Ascending aorta (tissue), 2 donors: ENCODE measurements around the gene CCL17. TPM values are rescaled to one million over a fixed set of nuclear protein-coding genes. Genes with fewer than 3 reads are reported as not detected.

Source experiments
- DNase-seq, 2 donors: peaks; one replicate each; pipeline ENCODE4 v3.0.0-alpha.2; 2019; ENCODE audit warnings: low spot score in 2 of 2
- H3K27ac ChIP-seq, 2 donors: fragments of 200-600 bp; sonication (generic); one replicate each; pipeline ENCODE4 v1.5.1; 2016 to 2017; ENCODE audit warnings: mild to moderate bottlenecking in 1 of 2
- H3K27me3 ChIP-seq: fragments of 200-600 bp; sonication (generic); one replicate; pipeline ENCODE4 v1.5.1; 2017
- H3K36me3 ChIP-seq, 2 donors: fragments of 200-600 bp; sonication (generic); one replicate each; pipeline ENCODE4 v1.5.1; 2016
- H3K4me1 ChIP-seq, 2 donors: fragments of 200-600 bp; sonication (generic); one replicate each; pipeline ENCODE4 v1.5.1; 2016 to 2017; ENCODE audit warnings: mild to moderate bottlenecking in 1 of 2
- H3K4me3 ChIP-seq, 2 donors: fragments of 200-600 bp; sonication (generic); one replicate each; pipeline ENCODE4 v1.5.1; 2016 to 2017; ENCODE audit warnings: mild to moderate bottlenecking in 1 of 2
- H3K9me3 ChIP-seq, 2 donors: fragments of 200-600 bp; sonication (generic); one replicate each; pipeline ENCODE4 v1.5.1; 2016
- intact Hi-C: fragments of 100-400 bp; cut with DNase I; formaldehyde crosslinking; loops from one replicate; pipeline ENCODE4 v1.15.1; 2023
- total RNA-seq: library from RNA; depleted of rRNA; stranded (reverse); fragments of >200 nt; gene quantifications from one replicate; pipeline ENCODE4 v1.1.0, GENCODE V29; 2016
- TF ChIP-seq, protein P1 (sequence below), 3 experiments: fragments of 200-600 bp in 2 of 3; fragments of 450-650 bp in 1 of 3; sonication (generic) in 2 of 3; IDR thresholded peaks; one replicate each; pipeline ENCODE4 v1.5.1; 2016 to 2019; ENCODE audit warnings: antibody characterized with exemption in 3 of 3, mild to moderate bottlenecking in 1 of 3, moderate library complexity in 1 of 3

Gene CCL17
- total RNA-seq, 1 donor from 2014 or later, result not detected

DNA sequence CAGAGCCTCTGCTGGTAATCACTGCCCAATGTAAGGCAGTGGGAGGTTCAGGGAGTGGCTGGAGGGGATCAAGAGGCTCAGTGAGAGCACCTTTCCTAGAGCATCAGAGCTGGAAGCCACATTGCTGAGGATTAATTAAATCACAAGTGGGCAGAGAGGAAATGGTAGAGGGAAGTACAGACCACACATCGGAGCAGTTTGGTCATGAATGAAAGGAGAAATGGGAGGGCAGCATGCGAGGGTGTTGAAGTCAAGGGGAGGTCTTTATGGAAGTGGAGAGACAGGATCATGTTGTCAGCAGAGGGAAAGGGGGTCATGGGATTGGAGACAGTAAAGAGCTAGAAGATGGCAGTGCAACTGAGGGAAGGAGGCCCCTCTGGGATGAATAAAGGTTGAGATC is 2.3 kb downstream of the CCL17 start:
- intact Hi-C loops, result no loop called here
- H3K36me3 ChIP-seq, result no peaks in the 10 kb centered on the region
- H3K9me3 ChIP-seq, result no peaks in the 10 kb centered on the region
- no peak overlapping the region for H3K4me3 ChIP-seq
- no peaks in the 10 kb centered on the region for H3K27me3 ChIP-seq
- H3K27ac ChIP-seq, result no peak overlapping the region
- TF ChIP-seq, protein P1, sequence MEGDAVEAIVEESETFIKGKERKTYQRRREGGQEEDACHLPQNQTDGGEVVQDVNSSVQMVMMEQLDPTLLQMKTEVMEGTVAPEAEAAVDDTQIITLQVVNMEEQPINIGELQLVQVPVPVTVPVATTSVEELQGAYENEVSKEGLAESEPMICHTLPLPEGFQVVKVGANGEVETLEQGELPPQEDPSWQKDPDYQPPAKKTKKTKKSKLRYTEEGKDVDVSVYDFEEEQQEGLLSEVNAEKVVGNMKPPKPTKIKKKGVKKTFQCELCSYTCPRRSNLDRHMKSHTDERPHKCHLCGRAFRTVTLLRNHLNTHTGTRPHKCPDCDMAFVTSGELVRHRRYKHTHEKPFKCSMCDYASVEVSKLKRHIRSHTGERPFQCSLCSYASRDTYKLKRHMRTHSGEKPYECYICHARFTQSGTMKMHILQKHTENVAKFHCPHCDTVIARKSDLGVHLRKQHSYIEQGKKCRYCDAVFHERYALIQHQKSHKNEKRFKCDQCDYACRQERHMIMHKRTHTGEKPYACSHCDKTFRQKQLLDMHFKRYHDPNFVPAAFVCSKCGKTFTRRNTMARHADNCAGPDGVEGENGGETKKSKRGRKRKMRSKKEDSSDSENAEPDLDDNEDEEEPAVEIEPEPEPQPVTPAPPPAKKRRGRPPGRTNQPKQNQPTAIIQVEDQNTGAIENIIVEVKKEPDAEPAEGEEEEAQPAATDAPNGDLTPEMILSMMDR (IDR thresholded peaks at IDR 0.05), result no peak
- DNase-seq, result no peak
- no peaks in the 10 kb centered on the region for H3K4me1 ChIP-seq

DNA sequence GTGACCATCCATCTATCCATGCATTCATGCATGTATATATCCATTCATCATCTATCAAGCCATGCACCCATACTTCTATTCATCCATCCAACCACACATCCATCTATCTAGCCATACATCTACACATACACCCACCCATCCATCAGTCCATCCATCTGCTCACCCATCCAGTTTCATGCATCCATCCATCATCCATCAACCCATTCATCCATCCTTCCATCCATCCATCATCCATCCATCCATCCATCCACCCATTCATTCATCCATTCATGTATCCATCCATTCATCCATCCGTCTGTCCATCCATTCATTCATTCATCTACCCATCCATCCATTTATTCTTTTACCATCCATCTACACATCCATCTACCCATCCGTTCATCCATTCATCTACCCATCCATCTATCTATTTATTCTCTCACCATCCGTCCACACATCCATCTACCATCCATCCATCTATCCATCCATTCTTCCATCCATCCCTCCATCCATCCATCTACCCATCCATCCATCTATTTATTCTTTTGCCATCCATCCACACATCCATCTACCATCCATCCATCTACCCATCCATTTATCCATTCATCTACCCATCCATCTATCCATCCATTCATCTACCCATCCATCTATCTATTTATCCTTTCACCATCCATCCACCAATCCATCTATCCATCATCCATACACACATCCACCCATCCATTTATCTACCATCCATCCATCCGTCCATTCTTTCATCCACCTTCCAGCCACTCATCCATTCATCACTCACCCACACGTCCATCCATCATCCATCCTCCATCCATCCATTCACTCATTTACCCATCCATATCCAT is 3.2 kb downstream of the CCL17 start:
- H3K4me1 ChIP-seq, result no peaks in the 10 kb centered on the region
- TF ChIP-seq, protein P1 (IDR thresholded peaks at IDR 0.05), result no peak
- no peaks in the 10 kb centered on the region for H3K27me3 ChIP-seq
- no peaks in the 10 kb centered on the region for H3K36me3 ChIP-seq
- intact Hi-C loops, result no loop called here
- DNase-seq, result no peak
- no peaks in the 10 kb centered on the region for H3K9me3 ChIP-seq
- H3K27ac ChIP-seq, result no peak overlapping the region
- no peak overlapping the region for H3K4me3 ChIP-seq

- H3K9me3 ChIP-seq, result no peaks in the 10 kb centered on the region
- H3K4me3 ChIP-seq, result no peak overlapping the region
- H3K4me1 ChIP-seq, result no peaks in the 10 kb centered on the region
- TF ChIP-seq, protein P1 (IDR thresholded peaks at IDR 0.05), result no peak
- intact Hi-C loops, result no loop called here
- H3K36me3 ChIP-seq, result no peaks in the 10 kb centered on the region
- no peak overlapping the region for H3K27ac ChIP-seq
- H3K27me3 ChIP-seq, result no peaks in the 10 kb centered on the region
- DNase-seq, result no peak
Measured at GRCh38 chr16:57409065-57409464, 4.5 kb downstream of the CCL17 start.

- no peaks in the 10 kb centered on the region for H3K9me3 ChIP-seq
- H3K27me3 ChIP-seq, result no peaks in the 10 kb centered on the region
- no peak for DNase-seq
- intact Hi-C loops, result no loop called here
- no peaks in the 10 kb centered on the region for H3K4me1 ChIP-seq
- no peak overlapping the region for H3K4me3 ChIP-seq
- TF ChIP-seq, protein P1 (IDR thresholded peaks at IDR 0.05), result no peak
- no peaks in the 10 kb centered on the region for H3K36me3 ChIP-seq
- H3K27ac ChIP-seq, result no peak overlapping the region
Measured at GRCh38 chr16:57409870-57410587, 5.5 kb downstream of the CCL17 start.

GRCh38 chr16:57411362-57411976 is 6.9 kb downstream of the CCL17 start:
- H3K4me1 ChIP-seq, result peaks cover 0 to 2% of the 10 kb centered on the region in 2 donors
- H3K4me3 ChIP-seq, result no peak overlapping the region
- intact Hi-C loops, result no loop called here
- TF ChIP-seq, protein P1 (IDR thresholded peaks at IDR 0.05), result no peak
- H3K27ac ChIP-seq, result no peak overlapping the region
- no peaks in the 10 kb centered on the region for H3K36me3 ChIP-seq
- no peak for DNase-seq
- no peaks in the 10 kb centered on the region for H3K9me3 ChIP-seq
- no peaks in the 10 kb centered on the region for H3K27me3 ChIP-seq
